ENCODE results near the gene SOWAHA.
A peak's percentile ranks its signal among the peaks of the same experiment; 100 is the strongest.

Gene SOWAHA

GRCh38 chr5:132814503-132815294 is 1.6 kb downstream of the SOWAHA start:
- H3K27ac ChIP-seq (ENCODE audit: low read depth, low read length): no peak overlapping the region
- H3K4me3 ChIP-seq (ENCODE audit: low read length): peak overlapping the region; percentile 27
- H3K27me3 ChIP-seq (ENCODE audit: control insufficient read depth, insufficient read depth, low read length): peaks cover 11% of the 10 kb centered on the region
- H3K36me3 ChIP-seq (ENCODE audit: control insufficient read depth, insufficient read depth, low read length): no peaks in the 10 kb centered on the region
- no peak overlapping the region for H3K9ac ChIP-seq (ENCODE audit: low read length)
- no peaks in the 10 kb centered on the region for H3K4me1 ChIP-seq (ENCODE audit: control insufficient read depth, insufficient read depth, low read length)

- Histone ChIP-seq H3K36me3 (ENCODE audit: control insufficient read depth, insufficient read depth, low read length) (no peaks in the 10 kb centered on the region), H3K27me3 (ENCODE audit: control insufficient read depth, insufficient read depth, low read length) (peaks cover 11% of the 10 kb centered on the region), H3K9ac (ENCODE audit: low read length) (no peak overlapping the region), H3K27ac (ENCODE audit: low read depth, low read length) (no peak overlapping the region), H3K4me1 (ENCODE audit: control insufficient read depth, insufficient read depth, low read length) (peaks cover 2% of the 10 kb centered on the region), H3K4me3 (ENCODE audit: low read length) (no peak overlapping the region)
These were observed 2.4 kb downstream of the SOWAHA start for GRCh38 chr5:132815454-132815853.

- Histone ChIP-seq H3K4me3 (ENCODE audit: low read length) (no peak overlapping the region), H3K27ac (ENCODE audit: low read depth, low read length) (no peak overlapping the region)
These were observed 3.0 kb downstream of the SOWAHA start for GRCh38 chr5:132816083-132816482.

GRCh38 chr5:132816554-132816953 is 3.5 kb downstream of the SOWAHA start:
- no peaks in the 10 kb centered on the region for H3K36me3 ChIP-seq (ENCODE audit: control insufficient read depth, insufficient read depth, low read length)
- H3K27me3 ChIP-seq (ENCODE audit: control insufficient read depth, insufficient read depth, low read length): peaks cover 11% of the 10 kb centered on the region
- no peak overlapping the region for H3K27ac ChIP-seq (ENCODE audit: low read depth, low read length)
- H3K4me3 ChIP-seq (ENCODE audit: low read length): no peak overlapping the region
- no peak overlapping the region for H3K9ac ChIP-seq (ENCODE audit: low read length)
- peaks cover 2% of the 10 kb centered on the region for H3K4me1 ChIP-seq (ENCODE audit: control insufficient read depth, insufficient read depth, low read length)

More at GRCh38 chr5:132816083-132816482, 3.0 kb downstream of the SOWAHA start:
- H3K36me3 ChIP-seq (ENCODE audit: control insufficient read depth, insufficient read depth, low read length): no peaks in the 10 kb centered on the region
- no peak overlapping the region for H3K9ac ChIP-seq (ENCODE audit: low read length)
- H3K27me3 ChIP-seq (ENCODE audit: control insufficient read depth, insufficient read depth, low read length): peaks cover 11% of the 10 kb centered on the region
- peaks cover 2% of the 10 kb centered on the region for H3K4me1 ChIP-seq (ENCODE audit: control insufficient read depth, insufficient read depth, low read length)

- no peak overlapping the region for H3K4me3 ChIP-seq (ENCODE audit: low read length)
- H3K36me3 ChIP-seq (ENCODE audit: control insufficient read depth, insufficient read depth, low read length): no peaks in the 10 kb centered on the region
- no peak overlapping the region for H3K27ac ChIP-seq (ENCODE audit: low read depth, low read length)
- no peak overlapping the region for H3K9ac ChIP-seq (ENCODE audit: low read length)
- H3K27me3 ChIP-seq (ENCODE audit: control insufficient read depth, insufficient read depth, low read length): peaks cover 11% of the 10 kb centered on the region
- peaks cover 2% of the 10 kb centered on the region for H3K4me1 ChIP-seq (ENCODE audit: control insufficient read depth, insufficient read depth, low read length)
These were observed 3.9 kb downstream of the SOWAHA start for GRCh38 chr5:132817011-132817410.

- H3K36me3 ChIP-seq (ENCODE audit: control insufficient read depth, insufficient read depth, low read length): no peaks in the 10 kb centered on the region
- peaks cover 2% of the 10 kb centered on the region for H3K4me1 ChIP-seq (ENCODE audit: control insufficient read depth, insufficient read depth, low read length)
- no peak overlapping the region for H3K9ac ChIP-seq (ENCODE audit: low read length)
- no peak overlapping the region for H3K27ac ChIP-seq (ENCODE audit: low read depth, low read length)
- peaks cover 8% of the 10 kb centered on the region for H3K27me3 ChIP-seq (ENCODE audit: control insufficient read depth, insufficient read depth, low read length)
- H3K4me3 ChIP-seq (ENCODE audit: low read length): no peak overlapping the region
These were observed 6.4 kb downstream of the SOWAHA start for GRCh38 chr5:132819468-132819867.

- no peak overlapping the region for H3K9ac ChIP-seq (ENCODE audit: low read length)
- H3K4me1 ChIP-seq (ENCODE audit: control insufficient read depth, insufficient read depth, low read length): peaks cover 2% of the 10 kb centered on the region
- H3K27ac ChIP-seq (ENCODE audit: low read depth, low read length): no peak overlapping the region
- no peak overlapping the region for H3K4me3 ChIP-seq (ENCODE audit: low read length)
- H3K36me3 ChIP-seq (ENCODE audit: control insufficient read depth, insufficient read depth, low read length): no peaks in the 10 kb centered on the region
- H3K27me3 ChIP-seq (ENCODE audit: control insufficient read depth, insufficient read depth, low read length): peaks cover 7% of the 10 kb centered on the region
These were observed 7.2 kb downstream of the SOWAHA start for GRCh38 chr5:132820162-132820754.

- no peaks in the 10 kb centered on the region for H3K36me3 ChIP-seq (ENCODE audit: control insufficient read depth, insufficient read depth, low read length)
- H3K27me3 ChIP-seq (ENCODE audit: control insufficient read depth, insufficient read depth, low read length): peaks cover 7% of the 10 kb centered on the region
- H3K4me3 ChIP-seq (ENCODE audit: low read length): no peak overlapping the region
- no peak overlapping the region for H3K9ac ChIP-seq (ENCODE audit: low read length)
- H3K4me1 ChIP-seq (ENCODE audit: control insufficient read depth, insufficient read depth, low read length): peaks cover 2% of the 10 kb centered on the region
- H3K27ac ChIP-seq (ENCODE audit: low read depth, low read length): no peak overlapping the region
These were observed 8.2 kb downstream of the SOWAHA start for GRCh38 chr5:132821350-132821749.

GRCh38 chr5:132821791-132822190 is 8.7 kb downstream of the SOWAHA start:
- Histone ChIP-seq H3K4me1 (ENCODE audit: control insufficient read depth, insufficient read depth, low read length) (peaks cover 2% of the 10 kb centered on the region), H3K9ac (ENCODE audit: low read length) (no peak overlapping the region), H3K4me3 (ENCODE audit: low read length) (no peak overlapping the region), H3K27me3 (ENCODE audit: control insufficient read depth, insufficient read depth, low read length) (peaks cover 7% of the 10 kb centered on the region), H3K27ac (ENCODE audit: low read depth, low read length) (no peak overlapping the region), H3K36me3 (ENCODE audit: control insufficient read depth, insufficient read depth, low read length) (no peaks in the 10 kb centered on the region)

- Histone ChIP-seq H3K27me3 (ENCODE audit: control insufficient read depth, insufficient read depth, low read length) (peaks cover 7% of the 10 kb centered on the region), H3K9ac (ENCODE audit: low read length) (no peak overlapping the region)
These were observed 9.8 kb downstream of the SOWAHA start for GRCh38 chr5:132822650-132823480.

GRCh38 chr5:132823481-132824050 is 10.5 kb downstream of the SOWAHA start:
- peaks cover 7% of the 10 kb centered on the region for H3K27me3 ChIP-seq (ENCODE audit: control insufficient read depth, insufficient read depth, low read length)
- H3K4me3 ChIP-seq (ENCODE audit: low read length): peak overlapping the region; percentile 40
- peaks cover 2% of the 10 kb centered on the region for H3K4me1 ChIP-seq (ENCODE audit: control insufficient read depth, insufficient read depth, low read length)
- no peak overlapping the region for H3K9ac ChIP-seq (ENCODE audit: low read length)
- no peak overlapping the region for H3K27ac ChIP-seq (ENCODE audit: low read depth, low read length)
- no peaks in the 10 kb centered on the region for H3K36me3 ChIP-seq (ENCODE audit: control insufficient read depth, insufficient read depth, low read length)

More at GRCh38 chr5:132822650-132823480, 9.8 kb downstream of the SOWAHA start:
- Histone ChIP-seq H3K4me1 (ENCODE audit: control insufficient read depth, insufficient read depth, low read length) (peaks cover 2% of the 10 kb centered on the region), H3K4me3 (ENCODE audit: low read length) (peak overlapping the region; percentile 40), H3K27ac (ENCODE audit: low read depth, low read length) (no peak overlapping the region), H3K36me3 (ENCODE audit: control insufficient read depth, insufficient read depth, low read length) (no peaks in the 10 kb centered on the region)

- Histone ChIP-seq H3K27ac (ENCODE audit: low read depth, low read length) (no peak overlapping the region), H3K9ac (ENCODE audit: low read length) (no peak overlapping the region), H3K4me3 (ENCODE audit: low read length) (no peak overlapping the region), H3K27me3 (ENCODE audit: control insufficient read depth, insufficient read depth, low read length) (peaks cover 2% of the 10 kb centered on the region), H3K4me1 (ENCODE audit: control insufficient read depth, insufficient read depth, low read length) (peaks cover 2% of the 10 kb centered on the region), H3K36me3 (ENCODE audit: control insufficient read depth, insufficient read depth, low read length) (no peaks in the 10 kb centered on the region)
These were observed 11.3 kb downstream of the SOWAHA start for GRCh38 chr5:132824426-132824825.
